Urinary bladder (tissue), 4 donors: ENCODE data around the gene SND1. TPM values are rescaled to one million over a fixed set of nuclear protein-coding genes. Genes with fewer than 3 reads are reported as not detected.

Experiments
- DNase-seq: peaks from one replicate; pipeline ENCODE4 v3.0.0-alpha.2; 2015; ENCODE audit errors: extremely low spot score
- H3K27ac ChIP-seq: one replicate; pipeline ENCODE4 v1.5.1; 2013; ENCODE audit warnings: low read depth, mild to moderate bottlenecking, moderate library complexity
- H3K36me3 ChIP-seq: one replicate; pipeline ENCODE4 v1.6.1; 2013; ENCODE audit warnings: mild to moderate bottlenecking, moderate library complexity; ENCODE audit not compliant: insufficient read depth
- H3K4me1 ChIP-seq: one replicate; pipeline ENCODE4 v1.6.1; 2013; ENCODE audit warnings: mild to moderate bottlenecking, moderate library complexity; ENCODE audit not compliant: insufficient read depth
- H3K4me3 ChIP-seq: one replicate; pipeline ENCODE4 v1.5.1; 2013; ENCODE audit warnings: low read depth, low read length
- WGBS: extraction: QIAGEN DNeasy Blood & Tissue Kit; methylation state at CpG from one replicate; pipeline ENCODE4 v1.1.7; 2013; 5-methylcytosine and 5-hydroxymethylcytosine counted together
- polyA plus RNA-seq: library from polyadenylated mRNA; stranded (reverse); fragments of 200-250 nt; gene quantifications from one replicate; pipeline ENCODE4 v1.2.3, GENCODE V29; 2013
- total RNA-seq: library from RNA; depleted of rRNA; stranded (reverse); fragments of >200 nt; gene quantifications from one replicate; pipeline ENCODE4 v1.2.3, GENCODE V29; 2014
- donor health status: healthy with polysubstance abuse.
- donor health status: healthy.

The SND1 gene
- total and polyA plus RNA-seq, 2 donors = 89.8 to 102 TPM

GRCh38 chr7:127635659-127636285, 16.2 kb upstream of the SND1 start:
- no peak for DNase-seq
- WGBS = 52% methylated on average over 3 of the region's 3 CpGs
- no peaks in the 10 kb centered on the region for H3K36me3 ChIP-seq

DNA sequence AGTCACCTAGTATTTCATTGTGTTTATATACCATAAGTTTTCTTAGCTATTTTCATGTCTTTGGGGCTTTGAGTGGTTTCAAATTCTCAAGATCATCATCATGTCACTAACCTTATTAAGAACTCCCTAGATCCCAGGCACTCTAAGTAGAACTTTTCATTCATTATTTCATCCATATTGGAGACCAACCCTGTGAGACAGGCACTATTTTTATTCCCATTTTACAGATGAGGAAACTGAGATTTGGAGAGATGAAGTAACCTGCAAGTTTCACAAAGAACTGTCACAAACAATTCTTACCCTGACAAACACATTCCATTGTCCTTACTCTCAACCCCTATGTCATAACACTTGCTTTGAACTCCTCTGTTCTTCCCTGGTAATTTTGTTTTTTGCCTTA, 13.8 kb upstream of the SND1 start:
- no peak overlapping the region for H3K27ac ChIP-seq
- no peaks in the 10 kb centered on the region for H3K36me3 ChIP-seq
- DNase-seq = no peak
- no peaks in the 10 kb centered on the region for H3K4me1 ChIP-seq
- H3K4me3 ChIP-seq = no peak overlapping the region

More at GRCh38 chr7:127635659-127636285, 16.2 kb upstream of the SND1 start:
- no peaks in the 10 kb centered on the region for H3K4me1 ChIP-seq
- no peak overlapping the region for H3K27ac ChIP-seq
- H3K4me3 ChIP-seq = no peak overlapping the region

DNA sequence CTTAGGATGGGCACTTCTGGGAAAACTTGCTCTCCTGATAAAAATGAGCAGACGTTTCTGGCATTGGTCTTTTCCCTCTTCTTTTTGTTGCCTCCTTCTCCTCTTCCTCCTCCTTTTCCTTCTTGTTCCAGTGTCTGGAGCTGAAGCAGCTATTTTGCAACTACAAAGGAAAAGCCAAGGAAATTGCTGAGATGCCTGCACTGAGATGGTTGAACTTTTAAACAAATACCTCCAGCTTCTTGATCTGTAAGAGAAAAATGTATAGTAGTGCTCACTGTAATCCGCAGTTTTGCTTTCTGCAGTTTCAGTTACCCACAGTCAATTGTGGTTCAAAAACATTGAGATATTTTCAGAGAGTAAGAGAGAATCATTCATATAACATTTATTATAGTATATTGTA, 7.5 kb upstream of the SND1 start:
- Histone ChIP-seq H3K4me3 (no peak overlapping the region), H3K27ac (no peak overlapping the region), H3K36me3 (no peaks in the 10 kb centered on the region), H3K4me1 (no peaks in the 10 kb centered on the region)
- 48% methylated on average over 2 of the region's 2 CpGs for WGBS
- no peak for DNase-seq

GRCh38 chr7:127647636-127648035, 4.4 kb upstream of the SND1 start:
- WGBS = 97% methylated on average over 8 of the region's 8 CpGs
- Histone ChIP-seq H3K4me1 (no peaks in the 10 kb centered on the region), H3K27ac (no peak overlapping the region), H3K4me3 (no peak overlapping the region), H3K36me3 (no peaks in the 10 kb centered on the region)
- DNase-seq = no peak

- DNase-seq = no peak
- Histone ChIP-seq H3K36me3 (no peaks in the 10 kb centered on the region), H3K4me3 (no peak overlapping the region), H3K27ac (no peak overlapping the region), H3K4me1 (no peaks in the 10 kb centered on the region)
- 62% methylated on average over 2 of the region's 2 CpGs for WGBS
These were observed 3.0 kb upstream of the SND1 start for GRCh38 chr7:127648986-127649385.

- H3K27ac ChIP-seq = peak overlapping the region; percentile 94
- 50% methylated on average over 29 of the region's 29 CpGs for WGBS
- DNase-seq = peak; percentile 60
- no peaks in the 10 kb centered on the region for H3K36me3 ChIP-seq
- H3K4me3 ChIP-seq = peak overlapping the region; percentile 87
- no peaks in the 10 kb centered on the region for H3K4me1 ChIP-seq
These were observed 993 bp upstream of the SND1 start for GRCh38 chr7:127650847-127651555.

- H3K36me3 ChIP-seq = peaks cover 1% of the 10 kb centered on the region
- peak overlapping the region; percentile 76 for H3K27ac ChIP-seq
- H3K4me3 ChIP-seq = peak overlapping the region; percentile 87
- peaks cover 2% of the 10 kb centered on the region for H3K4me1 ChIP-seq
- DNase-seq = no peak
- WGBS = 2% methylated on average over 38 of the region's 38 CpGs
These were observed 597 bp downstream of the SND1 start for GRCh38 chr7:127652333-127653248.

DNA sequence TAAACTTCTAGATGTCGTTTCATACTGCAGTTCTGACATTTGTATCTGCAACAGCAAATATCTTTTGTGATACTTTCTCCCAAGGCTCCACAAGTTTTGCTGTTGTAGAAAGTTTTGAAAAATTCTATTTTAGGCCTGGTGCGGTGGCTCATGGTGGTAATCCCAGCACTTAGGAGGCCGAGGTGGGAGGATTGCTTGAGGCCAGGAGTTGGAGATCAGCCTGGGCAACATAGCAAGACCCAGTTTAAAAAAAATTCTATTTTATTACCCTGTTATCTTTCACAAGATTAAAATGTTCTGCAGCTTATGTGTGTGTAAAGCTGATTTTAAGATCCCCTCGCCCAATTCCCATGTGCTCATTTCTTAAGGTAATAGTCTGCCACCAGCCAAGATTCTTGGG, 1.4 kb downstream of the SND1 start:
- peak overlapping the region; percentile 5 for H3K4me3 ChIP-seq
- 89% methylated on average over 4 of the region's 4 CpGs for WGBS

DNA sequence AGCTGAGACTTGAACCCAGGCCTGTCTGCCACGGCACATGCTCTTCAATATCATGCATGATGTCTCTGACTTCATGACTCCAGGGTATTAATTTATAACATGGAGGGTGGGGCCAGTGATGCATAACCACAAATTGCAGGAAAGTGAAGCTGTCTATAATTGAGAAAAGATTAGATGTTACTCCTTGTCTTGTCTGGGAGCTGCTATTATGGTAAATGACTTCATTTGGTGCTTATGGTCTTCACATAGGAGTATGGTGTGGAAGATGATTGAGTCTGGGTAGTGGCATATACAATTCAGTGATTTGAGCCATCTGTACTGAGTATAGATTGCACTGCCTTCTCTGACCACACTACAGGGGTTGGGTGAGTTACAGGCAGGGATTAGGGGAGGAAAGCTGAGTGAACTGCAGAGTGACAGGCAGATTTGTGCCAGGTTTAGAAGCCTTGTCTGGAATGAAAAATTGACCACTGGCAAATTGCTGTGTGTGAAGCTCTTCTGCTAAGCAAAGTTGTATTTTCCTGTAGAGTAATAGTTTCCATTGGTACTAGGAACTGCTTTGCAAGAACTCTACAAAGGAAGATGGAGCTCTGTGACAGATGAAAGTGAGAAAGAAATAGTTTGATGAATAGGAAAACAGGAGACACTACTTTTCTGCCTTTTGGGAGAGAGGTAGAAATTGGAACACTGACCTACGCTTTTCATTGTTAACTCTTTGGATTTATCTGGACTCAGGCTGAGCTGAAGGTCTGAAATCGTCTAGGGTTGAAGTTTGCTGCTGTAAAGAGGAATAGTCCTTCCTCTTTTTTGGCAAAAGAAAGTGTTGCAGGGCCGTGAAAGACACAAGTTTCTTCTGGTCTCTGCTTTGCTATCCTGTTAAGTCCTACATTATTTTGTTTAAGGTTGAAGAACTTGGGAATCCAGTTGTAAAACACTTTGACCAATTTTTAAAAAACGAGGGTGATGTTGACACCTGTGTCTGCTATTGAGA, 2.7 kb downstream of the SND1 start:
- H3K36me3 ChIP-seq = peaks cover 1% of the 10 kb centered on the region
- no peak overlapping the region for H3K4me3 ChIP-seq
- peaks cover 2% of the 10 kb centered on the region for H3K4me1 ChIP-seq
- DNase-seq = no peak
- H3K27ac ChIP-seq = no peak overlapping the region
- 61% methylated on average over 5 of the region's 5 CpGs for WGBS

More for the DNA sequence above, 1.4 kb downstream of the SND1 start:
- Histone ChIP-seq H3K36me3 (peaks cover 1% of the 10 kb centered on the region), H3K27ac (no peak overlapping the region), H3K4me1 (peaks cover 2% of the 10 kb centered on the region)
- no peak for DNase-seq

DNA sequence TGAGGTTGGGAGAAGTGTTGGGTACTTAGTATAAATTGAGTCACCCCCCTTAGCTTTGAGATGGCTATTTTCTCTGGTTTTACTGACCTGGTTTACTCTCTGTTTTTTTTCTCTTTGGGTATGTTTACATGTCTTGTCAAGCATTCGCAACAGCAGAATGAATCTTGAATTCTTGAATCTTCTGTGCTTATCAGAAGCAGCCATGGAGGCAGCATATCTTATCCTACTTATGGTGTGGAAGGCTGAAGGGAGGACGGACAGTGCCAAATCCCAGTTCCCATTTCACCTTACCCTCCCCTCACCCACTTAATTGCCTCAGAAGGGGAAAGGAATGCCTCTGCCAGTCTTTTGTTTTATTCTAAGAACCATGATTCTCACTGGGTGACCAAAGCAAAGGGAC, 3.7 kb downstream of the SND1 start:
- no peak for DNase-seq
- WGBS = 54% methylated on average over 2 of the region's 2 CpGs
- peaks cover 1% of the 10 kb centered on the region for H3K36me3 ChIP-seq
- H3K4me1 ChIP-seq = peaks cover 2% of the 10 kb centered on the region
- H3K4me3 ChIP-seq = no peak overlapping the region
- H3K27ac ChIP-seq = no peak overlapping the region

DNA sequence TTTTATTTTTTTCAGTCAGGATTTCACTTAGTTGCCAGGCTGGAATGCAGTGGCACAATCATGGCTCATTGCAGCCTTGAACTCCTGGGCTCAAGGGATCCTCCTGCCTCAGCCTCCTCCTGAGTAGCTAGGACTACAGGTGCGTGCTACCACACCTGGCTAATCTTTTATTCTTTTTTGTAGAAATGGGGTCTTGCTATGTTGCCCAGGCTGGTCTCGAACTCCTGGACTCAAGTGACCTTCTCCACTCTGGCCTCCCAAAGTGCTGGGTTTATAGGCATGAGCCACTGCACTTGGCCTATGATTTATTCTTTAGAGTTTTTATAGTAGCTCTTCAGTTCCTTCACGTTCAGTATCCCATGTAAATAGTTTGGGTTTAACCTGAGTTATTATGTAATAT, 5.5 kb downstream of the SND1 start:
- DNase-seq = no peak
- Histone ChIP-seq H3K36me3 (peaks cover 1% of the 10 kb centered on the region), H3K4me3 (no peak overlapping the region), H3K27ac (no peak overlapping the region), H3K4me1 (peaks cover 2% of the 10 kb centered on the region)
- WGBS = 83% methylated on average over 3 of the region's 3 CpGs

GRCh38 chr7:127658970-127659630, 7.1 kb downstream of the SND1 start:
- Histone ChIP-seq H3K27ac (no peak overlapping the region), H3K4me1 (peaks cover 2% of the 10 kb centered on the region), H3K36me3 (peaks cover 1% of the 10 kb centered on the region), H3K4me3 (no peak overlapping the region)
- 86% methylated on average over 3 of the region's 3 CpGs for WGBS
- no peak for DNase-seq
